22Rv1 (cell line): ENCODE measurements around the gene SRGAP1.

Experiments
- CTCF ChIP-seq: fragments of 450-650 bp; IDR thresholded peaks from 2 replicates; pipeline ENCODE4 v1.5.1; 2017; ENCODE audit warnings: mild to moderate bottlenecking
- ZFX ChIP-seq: fragments of 450-650 bp; IDR thresholded peaks from 2 replicates; pipeline ENCODE4 v1.6.1; 2017; ENCODE audit warnings: antibody characterized with exemption, borderline replicate concordance

GRCh38 chr12:64064706-64065105 lies 220.2 kb downstream of the SRGAP1 start:
- TF ChIP-seq CTCF (no peak), ZFX (no peak)
